HCT116 (cell line): ENCODE data around the gene KHDRBS1. TPM values are rescaled to one million over a fixed set of nuclear protein-coding genes. Genes with fewer than 3 reads are reported as not detected.

Experiments
- ATAC-seq: fragments of 200-7000 bp; cut with Tn5 transposase; 2 replicates; pipeline ENCODE4 v1.9.1; 2020; ENCODE audit warnings: mild to moderate bottlenecking, moderate library complexity
- BruUV-seq: library from RNA; stranded (reverse); fragments of 400-500 nt; replicated peaks from 2 replicates; lab custom pipeline; 2021; lab: Mats Ljungman, UMichigan
- CTCF ChIA-PET: fragments of 300-600 bp; sonication (Branson Sonifier 250); formaldehyde crosslinking; loops from one replicate; lab custom pipeline; 2021; ENCODE audit warnings: antibody characterized with exemption; lab: Charles Lee
- POLR2A ChIA-PET: fragments of 300-600, 350-600 bp; sonication (Branson Sonifier 250); formaldehyde crosslinking; loops from one replicate; lab custom pipeline; 2021; ENCODE audit warnings: antibody characterized with exemption; lab: Charles Lee
- RAD21 ChIA-PET, 2 experiments: fragments of 300-600 bp; sonication (Branson Sonifier 250); formaldehyde crosslinking; loops; one replicate each; lab custom pipeline; 2023; ENCODE audit warnings: low total read pairs in 2 of 2; ENCODE audit not compliant: uncharacterized antibody in 2 of 2, unreplicated experiment in 2 of 2, low non-redundant PET in 1 of 2; lab: Charles Lee
- DNase-seq: peaks from one replicate; pipeline ENCODE4 v3.0.0-alpha.2; 2010; ENCODE audit warnings: low read depth, low spot score
- H2AFZ ChIP-seq: fragments of 200-600 bp; shearing (Covaris generic), sonication (generic); 2 replicates; pipeline ENCODE4 v1.6.1; 2017; ENCODE audit warnings: low read depth, mixed run types, mixed read lengths, antibody characterized with exemption, low read length; ENCODE audit not compliant: poor library complexity, severe bottlenecking
- H3K27ac ChIP-seq: 2 replicates; pipeline ENCODE4 v1.5.1; 2012; ENCODE audit warnings: low read depth, low read length
- H3K27me3 ChIP-seq: fragments of 200-600 bp; sonication (generic); 2 replicates; pipeline ENCODE4 v1.6.1; 2016; ENCODE audit warnings: mixed run types, low read length, mixed read lengths; ENCODE audit not compliant: insufficient read depth
- H3K36me3 ChIP-seq, 2 experiments: fragments of 200-500 bp in 1 of 2; fragments of 200-600 bp in 1 of 2; sonication (Bioruptor generic) in 1 of 2; sonication (generic) in 1 of 2; 2 replicates each; pipeline versions ENCODE4 v1.5.1 to v1.6.1; 2014 to 2016; ENCODE audit warnings: low read length in 2 of 2, inconsistent platforms in 1 of 2, mixed read lengths in 1 of 2, mixed run types in 1 of 2; ENCODE audit not compliant: insufficient read depth in 2 of 2, control insufficient read depth in 1 of 2
- H3K4me1 ChIP-seq, 2 experiments: fragments of 200-600 bp in 1 of 2; sonication (generic) in 1 of 2; 2 replicates each; pipeline versions ENCODE4 v1.5.1 to v1.6.1; 2012 to 2017; ENCODE audit warnings: low read length in 2 of 2, inconsistent platforms in 1 of 2, mild to moderate bottlenecking in 1 of 2, mixed read lengths in 1 of 2, mixed run types in 1 of 2, moderate library complexity in 1 of 2; ENCODE audit not compliant: insufficient read depth in 2 of 2, control insufficient read depth in 1 of 2
- H3K4me2 ChIP-seq: fragments of 200-600 bp; sonication (generic); 2 replicates; pipeline ENCODE4 v1.6.1; 2017; ENCODE audit warnings: mixed run types, low read length, mixed read lengths
- H3K4me3 ChIP-seq, 2 experiments: fragments of 200-600 bp in 1 of 2; sonication (generic) in 1 of 2; replicated peaks in 1 of 2; 2 replicates each; pipeline ENCODE4 v1.5.1; 2011 to 2016; ENCODE audit warnings: low read length in 2 of 2, control low read depth in 1 of 2, low read depth in 1 of 2, mild to moderate bottlenecking in 1 of 2, mixed read lengths in 1 of 2, mixed run types in 1 of 2
- H3K79me2 ChIP-seq: fragments of 200-600 bp; sonication (generic); 2 replicates; pipeline ENCODE4 v1.6.1; 2017; ENCODE audit warnings: mild to moderate bottlenecking, mixed run types, low read length, moderate library complexity, mixed read lengths; ENCODE audit not compliant: insufficient read depth
- H3K9ac ChIP-seq: fragments of 200-600 bp; sonication (generic); 2 replicates; pipeline ENCODE4 v1.6.1; 2016; ENCODE audit warnings: low read length, mixed read lengths
- H3K9me2 ChIP-seq: fragments of 200-600 bp; sonication (generic), shearing (Covaris generic); 2 replicates; pipeline ENCODE4 v1.6.1; 2017; ENCODE audit warnings: mixed run types, mild to moderate bottlenecking, moderate library complexity; ENCODE audit not compliant: insufficient read depth
- H3K9me3 ChIP-seq, 2 experiments: fragments of 200-500 bp in 1 of 2; fragments of 200-600 bp in 1 of 2; sonication (Bioruptor generic) in 1 of 2; sonication (generic) in 1 of 2; 2 replicates each; pipeline ENCODE4 v1.6.1; 2014 to 2017; ENCODE audit warnings: low read length in 2 of 2, mixed read lengths in 2 of 2, inconsistent platforms in 1 of 2, low read depth in 1 of 2, mild to moderate bottlenecking in 1 of 2, mixed run types in 1 of 2, moderate library complexity in 1 of 2; ENCODE audit not compliant: control insufficient read depth in 1 of 2, insufficient read depth in 1 of 2
- H4K20me1 ChIP-seq: fragments of 200-600 bp; sonication (generic), shearing (Covaris generic); 2 replicates; pipeline ENCODE4 v1.6.1; 2017; ENCODE audit warnings: mixed run types, mild to moderate bottlenecking, moderate library complexity; ENCODE audit not compliant: insufficient read depth
- CEBPB ChIP-seq: IDR thresholded peaks from 2 replicates; pipeline ENCODE4 v1.6.1; 2012; ENCODE audit warnings: low read depth
- CTCF ChIP-seq, 3 experiments: fragments of 200-600 bp in 1 of 3; sonication (generic) in 1 of 3; IDR thresholded peaks in 2 of 3; conservative IDR thresholded peaks in 1 of 3; 2 replicates each; pipeline ENCODE4 v1.5.1; 2012 to 2017; ENCODE audit warnings: low read depth in 2 of 3, low read length in 2 of 3, antibody characterized with exemption in 1 of 3, borderline replicate concordance in 1 of 3, control low read depth in 1 of 3, mild to moderate bottlenecking in 1 of 3, mixed read lengths in 1 of 3, mixed run types in 1 of 3, moderate library complexity in 1 of 3; ENCODE audit not compliant: insufficient read depth in 1 of 3
- EGR1 ChIP-seq: IDR thresholded peaks from 2 replicates; pipeline ENCODE4 v1.6.1; 2012; ENCODE audit warnings: low read depth
- ELF1 ChIP-seq: IDR thresholded peaks from 2 replicates; pipeline ENCODE4 v1.6.1; 2012; ENCODE audit warnings: low read depth, borderline replicate concordance
- EZH2 ChIP-seq: fragments of 200-600 bp; sonication (generic); IDR thresholded peaks from 2 replicates; pipeline ENCODE4 v1.6.1; 2017; ENCODE audit warnings: antibody characterized with exemption, mixed run types
- EZH2phosphoT487 ChIP-seq: fragments of 200-600 bp; IDR thresholded peaks from 2 replicates; pipeline ENCODE4 v1.6.1; 2018; ENCODE audit warnings: antibody characterized with exemption, borderline replicate concordance
- FOSL1 ChIP-seq: IDR thresholded peaks from 2 replicates; pipeline ENCODE4 v1.6.1; 2012; ENCODE audit warnings: low read depth
- MAX ChIP-seq: IDR thresholded peaks from 2 replicates; pipeline ENCODE4 v1.6.1; 2012
- POLR2A ChIP-seq: IDR thresholded peaks from 2 replicates; pipeline ENCODE4 v1.7.0; 2011; ENCODE audit warnings: borderline replicate concordance; ENCODE audit not compliant: insufficient read depth, insufficient read length; ENCODE audit errors: extremely low read depth
- POLR2AphosphoS5 ChIP-seq: IDR thresholded peaks from 2 replicates; pipeline ENCODE4 v1.6.1; 2011; ENCODE audit warnings: mild to moderate bottlenecking, low read depth, low read length, moderate library complexity
- SP1 ChIP-seq: IDR thresholded peaks from 2 replicates; pipeline ENCODE4 v1.6.1; 2012; ENCODE audit warnings: low read depth
- TCF7L2 ChIP-seq: IDR thresholded peaks from 2 replicates; pipeline ENCODE4 v1.7.0; 2011; ENCODE audit warnings: borderline replicate concordance, inconsistent platforms; ENCODE audit not compliant: insufficient read depth, insufficient read length; ENCODE audit errors: extremely low read depth
- ZBTB33 ChIP-seq: IDR thresholded peaks from 2 replicates; pipeline ENCODE4 v1.6.1; 2011; ENCODE audit warnings: mild to moderate bottlenecking, low read length, moderate library complexity; ENCODE audit not compliant: insufficient replicate concordance; ENCODE audit errors: extremely low read depth
- ZFX ChIP-seq: fragments of 450-650 bp; IDR thresholded peaks from 2 replicates; pipeline ENCODE4 v1.6.1; 2017
- ZNF274 ChIP-seq: fragments of 200-500 bp; sonication (Bioruptor generic); IDR thresholded peaks from 2 replicates; pipeline ENCODE4 v1.6.1; 2014; ENCODE audit warnings: mild to moderate bottlenecking, low read depth, low read length, inconsistent platforms
- intact Hi-C: fragments of 100-400 bp; cut with micrococcal nuclease; formaldehyde crosslinking; loops from 2 replicates; pipeline ENCODE4 v1.10.0; 2022
- total RNA-seq: library from RNA; stranded (reverse); gene quantifications from one replicate; pipeline ENCODE4 v1.2.1, GENCODE V29; 2021; ENCODE audit not compliant: unreplicated experiment
- TF ChIP-seq, protein P1 (sequence below): IDR thresholded peaks from 2 replicates; pipeline ENCODE4 v1.6.1; 2012

The KHDRBS1 gene
- total RNA-seq, 1 experiment from 2014 or later, result 215 TPM

- RAD21 ChIA-PET, result no interaction called here
- POLR2A ChIA-PET, result no interaction called here
- intact Hi-C loops, result no loop called here
- no peaks in the 10 kb centered on the region for H3K79me2 ChIP-seq
- no peak for TF ChIP-seq EZH2phosphoT487
- no peak for TF ChIP-seq ZFX
- TF ChIP-seq, protein P1, sequence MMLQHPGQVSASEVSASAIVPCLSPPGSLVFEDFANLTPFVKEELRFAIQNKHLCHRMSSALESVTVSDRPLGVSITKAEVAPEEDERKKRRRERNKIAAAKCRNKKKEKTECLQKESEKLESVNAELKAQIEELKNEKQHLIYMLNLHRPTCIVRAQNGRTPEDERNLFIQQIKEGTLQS, result no peak
- TF ChIP-seq POLR2AphosphoS5, result no peak
- no peak for TF ChIP-seq EGR1
- no peak for TF ChIP-seq SP1
- no peak for TF ChIP-seq CEBPB
- no peak for TF ChIP-seq FOSL1
- TF ChIP-seq ELF1, result no peak
- no peak for TF ChIP-seq EZH2
- TF ChIP-seq POLR2A, result no peak
- TF ChIP-seq CTCF (IDR thresholded peaks at IDR 0.05 in 2 of 3, conservative IDR thresholded peaks at IDR 0.05 in 1 of 3; ENCODE audit: borderline replicate concordance in 1 of 3, insufficient read depth in 1 of 3, low read depth in 2 of 3, low read length in 2 of 3), result no peak
- TF ChIP-seq TCF7L2, result no peak
- TF ChIP-seq MAX, result no peak
- no peak for TF ChIP-seq ZBTB33
- no peak for TF ChIP-seq ZNF274
- H3K4me2 ChIP-seq, result no peak overlapping the region
- no peaks in the 10 kb centered on the region for H3K4me1 ChIP-seq
- DNase-seq (no peak), ATAC-seq (no peak)
- no peak overlapping the region for H3K27ac ChIP-seq
- no peak overlapping the region for H2AFZ ChIP-seq
- no peaks in the 10 kb centered on the region for H3K36me3 ChIP-seq
- H3K9me3 ChIP-seq, result no peaks in the 10 kb centered on the region
- H4K20me1 ChIP-seq, result no peaks in the 10 kb centered on the region
- CTCF ChIA-PET, result interaction anchor here (0.8 to 1.4 kb wide), 3 partner anchors 19 to 21 kb away, joined by 3 to 4 read pairs (median 4); no protein-coding TSS in a partner anchor
- H3K9ac ChIP-seq, result no peak overlapping the region
- H3K27me3 ChIP-seq, result no peaks in the 10 kb centered on the region
- no peak overlapping the region for H3K4me3 ChIP-seq
- no peaks in the 10 kb centered on the region for H3K9me2 ChIP-seq
- BruUV-seq, result no TSS peak
These were observed 29.0 kb upstream of the KHDRBS1 start for GRCh38 chr1:31984419-31985347.
